Suppressor macrophage (primary cell): ENCODE measurements around the gene PSMB8.
"Not testable (repeated sequence)": the region's sequence is repeated elsewhere in the genome, so short reads cannot be mapped to it uniquely, and the experiment has no call there.

Experiments
- DNase-seq, 4 experiments: peaks; one replicate each; pipeline ENCODE4 v3.0.0-alpha.2; 2020 to 2022

The PSMB8 gene

DNA sequence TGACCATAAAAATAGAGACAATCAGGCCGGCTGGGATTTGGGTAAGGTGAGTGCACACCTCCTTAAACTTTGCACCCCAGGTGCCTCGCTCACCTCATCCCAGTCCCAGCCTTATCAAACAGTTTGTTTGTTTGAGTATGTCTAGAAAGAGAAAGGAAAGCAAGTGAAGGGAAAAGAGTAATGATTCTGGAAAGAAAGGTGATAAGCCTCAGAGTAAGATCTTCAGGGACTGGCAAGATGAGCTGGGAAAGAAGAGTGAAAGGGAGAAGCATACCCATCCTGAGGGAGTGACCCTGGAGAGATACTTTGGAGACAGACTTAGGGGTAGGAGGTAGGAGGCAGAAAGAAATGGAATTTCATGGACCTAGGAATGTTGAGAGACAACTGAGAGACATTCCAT lies 7.0 kb downstream of the PSMB8 start:
- no peak for DNase-seq

DNA sequence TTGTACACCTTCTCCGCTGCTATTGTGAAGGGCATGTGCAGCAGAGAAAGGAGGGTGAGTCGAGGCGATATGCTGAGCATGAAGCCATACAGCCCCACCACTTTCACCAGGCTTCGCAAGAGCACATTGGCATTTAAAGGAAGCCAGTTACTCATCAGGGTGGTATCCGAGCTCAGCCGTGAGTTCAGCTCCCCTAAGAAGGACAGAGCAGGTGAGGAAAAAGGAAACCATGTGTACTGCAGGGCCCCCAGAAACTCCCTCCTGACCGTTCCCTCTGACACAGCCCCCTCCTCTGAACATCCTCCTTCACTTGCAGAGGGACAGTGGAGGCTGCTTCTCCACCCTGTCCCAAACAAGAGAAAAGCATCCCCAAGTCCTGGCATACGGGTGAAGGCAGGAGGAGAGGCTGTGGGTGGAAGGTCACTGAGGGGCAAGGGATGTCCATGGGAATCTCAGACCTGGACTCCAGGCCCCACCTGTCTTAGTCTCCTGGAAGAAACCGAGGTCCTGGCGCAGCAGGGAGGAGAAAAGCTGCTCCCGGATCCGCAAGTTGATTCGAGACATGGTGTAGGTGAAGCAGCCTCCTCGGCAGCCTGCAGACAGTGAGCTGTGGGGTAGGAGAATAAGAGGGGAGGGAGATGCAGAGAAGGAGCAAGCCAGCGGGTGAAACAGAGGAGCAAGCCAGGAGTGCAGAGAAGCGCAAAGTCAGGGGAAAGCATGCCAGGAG lies 8.5 kb downstream of the PSMB8 start:
- no peak for DNase-seq

DNA sequence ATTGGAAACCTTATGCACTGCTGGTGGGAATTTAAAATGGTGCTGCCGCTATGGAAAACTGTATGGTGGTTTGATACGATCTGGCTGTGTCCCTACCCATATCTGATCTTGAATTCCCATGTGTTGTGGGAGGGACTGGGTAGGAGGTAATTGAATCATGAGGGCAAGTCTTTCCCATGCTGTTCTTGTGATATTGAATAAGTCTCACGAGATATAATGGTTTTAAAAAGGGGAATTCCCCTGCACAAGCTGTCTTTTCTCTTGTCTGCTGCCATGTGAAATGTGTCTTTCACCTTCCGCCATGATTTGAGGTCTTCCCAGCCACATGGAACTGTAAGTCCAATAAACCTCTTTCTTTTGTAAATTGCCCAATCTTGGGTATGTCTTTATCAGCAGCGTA lies 10.2 kb downstream of the PSMB8 start:
- peak in 2 of 4 experiments; percentile 31 to 41 for DNase-seq

- DNase-seq: no peak
Observed at GRCh38 chr6:32832535-32832934, 11.3 kb downstream of the PSMB8 start.

- DNase-seq: no peak
Observed at GRCh38 chr6:32830936-32831335, 12.9 kb downstream of the PSMB8 start.

DNA sequence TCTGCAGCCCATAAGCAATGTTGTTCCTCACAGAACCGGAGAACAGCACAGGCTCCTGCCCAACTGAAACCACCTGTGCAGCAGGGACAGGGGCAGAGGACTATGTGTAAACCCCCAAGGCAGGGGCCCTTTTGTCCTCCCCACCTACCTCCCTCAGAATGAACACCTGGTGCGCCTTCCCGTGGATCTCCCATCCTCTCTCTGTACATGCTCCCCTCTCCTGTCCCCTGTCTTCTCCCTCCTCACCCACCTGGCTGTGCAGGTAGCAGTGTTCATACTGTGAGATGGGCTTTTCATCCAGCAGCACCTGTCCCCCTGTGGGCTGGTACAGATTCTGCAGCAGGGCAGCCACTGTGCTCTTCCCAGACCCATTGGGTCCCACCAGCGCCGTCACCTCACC lies 13.8 kb downstream of the PSMB8 start:
- DNase-seq: no peak

- no peak for DNase-seq
Observed at GRCh38 chr6:32829495-32829894, 14.4 kb downstream of the PSMB8 start.

GRCh38 chr6:32827025-32827424 lies 16.8 kb downstream of the PSMB8 start:
- no peak for DNase-seq

- peak in 2 of 4 experiments; percentile 23 to 26 for DNase-seq
Observed at GRCh38 chr6:32825966-32826365, 17.9 kb downstream of the PSMB8 start.

DNA sequence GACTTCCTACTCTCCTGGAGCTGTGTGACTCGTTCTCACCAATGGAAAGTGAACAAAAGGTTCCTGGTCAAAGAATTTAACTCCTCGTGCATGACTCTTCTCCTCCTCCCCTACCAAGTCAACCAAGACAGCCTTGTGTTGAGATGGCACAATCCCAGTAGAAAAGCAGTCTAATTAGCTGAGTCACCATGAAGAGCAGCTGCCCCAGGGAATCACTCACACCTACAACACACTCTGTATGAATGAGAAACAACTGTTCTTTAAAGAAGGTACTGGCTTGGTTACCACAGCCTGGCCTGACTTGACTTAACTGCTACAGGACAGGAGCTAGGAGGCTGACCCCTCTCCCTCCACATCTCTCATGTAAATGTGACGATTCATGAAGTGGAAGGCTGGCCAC lies 24.1 kb downstream of the PSMB8 start:
- DNase-seq: no peak

DNA sequence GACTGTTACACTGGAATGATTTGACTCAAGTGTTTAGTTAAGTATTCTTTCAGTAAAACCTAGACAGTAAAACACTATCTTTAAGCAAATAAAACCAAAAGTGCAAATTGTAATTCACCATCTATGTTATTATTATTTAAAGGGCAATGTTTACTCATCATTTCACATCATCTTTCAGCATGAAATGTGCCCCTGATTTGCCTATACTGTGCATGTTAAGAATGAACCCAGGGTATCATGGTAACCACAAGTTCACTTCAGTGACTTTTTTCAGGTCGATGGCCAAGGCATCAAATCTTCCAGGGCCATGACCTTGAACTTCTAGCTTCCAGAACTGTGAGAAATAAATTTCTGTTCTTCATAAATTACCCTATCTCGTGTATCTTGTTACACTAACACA lies 25.0 kb downstream of the PSMB8 start:
- no peak for DNase-seq

GRCh38 chr6:32816746-32817204 lies 27.1 kb downstream of the PSMB8 start, which contains the start of gene HLA-DOB:
Gene HLA-DOB, minus strand, starts transcription at chr6:32817002. Its CDS starts 51 bp downstream, at chr6:32816951.
- DNase-seq: peak in 2 of 4 experiments; percentile 16 to 32

GRCh38 chr6:32815996-32816395 lies 27.9 kb downstream of the PSMB8 start:
- peak in 1 of 4 experiments; percentile 16 for DNase-seq

- DNase-seq: no peak
Observed at GRCh38 chr6:32815115-32815514, 28.7 kb downstream of the PSMB8 start.

DNA sequence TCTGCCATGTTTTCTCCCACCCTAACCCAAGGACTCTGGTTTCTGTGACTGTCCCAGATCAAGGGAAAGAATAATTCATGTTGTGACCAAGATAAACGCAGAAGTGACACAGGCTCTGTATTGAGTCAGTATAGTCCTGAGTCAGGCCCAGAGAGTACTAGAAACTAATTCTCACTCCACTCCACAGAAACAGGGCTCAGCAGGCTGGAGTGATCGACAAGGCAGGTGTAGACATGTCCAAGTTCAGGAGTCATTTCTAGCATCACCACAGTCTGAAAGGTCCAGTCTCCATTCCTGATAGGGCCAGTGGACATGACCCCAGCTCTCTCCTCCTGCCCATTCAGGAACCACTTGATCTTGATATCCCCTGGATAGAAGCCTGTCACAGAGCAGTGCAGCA lies 29.7 kb downstream of the PSMB8 start:
- DNase-seq: peak in 1 of 4 experiments; percentile 10

- DNase-seq: no peak
Observed at GRCh38 chr6:32809171-32809570, 34.7 kb downstream of the PSMB8 start.

DNA sequence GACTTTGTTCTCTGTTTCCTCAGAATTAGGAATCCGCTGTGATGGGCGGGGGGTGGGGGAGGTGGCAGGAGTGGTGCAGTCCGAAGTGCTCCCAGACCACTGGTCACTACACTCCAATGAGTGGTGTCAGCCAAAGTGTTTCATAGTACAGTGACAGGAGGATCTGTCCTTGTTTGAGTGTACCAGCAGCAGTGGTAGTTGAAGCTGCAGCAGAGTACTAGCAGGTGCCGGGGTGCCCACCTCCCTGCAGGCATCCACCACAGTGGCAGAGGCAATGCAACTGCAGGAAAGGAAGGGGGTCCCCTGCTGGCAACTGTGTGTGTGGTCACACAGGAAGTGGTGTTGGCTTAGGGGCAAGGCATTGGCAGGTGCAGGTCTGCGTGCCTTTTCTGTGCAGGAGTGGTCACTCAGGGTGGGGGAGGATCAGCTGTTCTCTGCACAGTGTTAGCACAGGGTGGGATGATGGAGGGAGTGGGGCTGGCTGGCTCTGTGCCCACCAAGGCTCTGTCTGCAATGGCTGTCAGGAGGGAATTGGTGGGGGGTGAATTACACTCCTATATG lies 36.7 kb downstream of the PSMB8 start:
- DNase-seq: no peak

DNA sequence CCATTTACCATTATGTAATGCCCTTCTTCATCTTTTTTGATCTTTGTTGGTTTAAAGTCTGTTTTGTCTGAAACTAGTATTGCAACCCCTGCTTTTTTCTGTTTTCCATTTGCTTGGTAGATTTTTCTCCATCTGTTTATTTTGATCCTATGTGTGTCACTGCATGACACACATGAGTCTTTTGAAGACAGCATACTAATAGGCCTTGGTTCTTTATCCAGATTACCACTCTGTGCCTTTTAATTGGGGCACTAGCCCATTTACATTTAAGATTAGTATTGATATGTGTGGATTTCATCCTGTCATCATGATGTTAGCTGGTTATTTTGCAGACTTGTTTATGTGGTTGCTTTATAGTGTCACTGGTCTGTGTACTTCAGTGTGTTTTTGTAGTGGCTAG lies 38.4 kb downstream of the PSMB8 start:
- not testable (repeated sequence) for DNase-seq

GRCh38 chr6:32803416-32803815 lies 40.4 kb downstream of the PSMB8 start:
- peak in 1 of 4 experiments; percentile 27 for DNase-seq

- DNase-seq: no peak
Observed at GRCh38 chr6:32799740-32800139, 44.1 kb downstream of the PSMB8 start.

GRCh38 chr6:32799168-32799567 lies 44.7 kb downstream of the PSMB8 start:
- peak in 2 of 4 experiments; percentile 13 to 14 for DNase-seq

- DNase-seq: peak; percentile 88 to 93 (median 90)
Observed at GRCh38 chr6:32796848-32797776, 46.7 kb downstream of the PSMB8 start.

- DNase-seq: peak; percentile 63 to 93 (median 82)
Observed at GRCh38 chr6:32794510-32794909, 49.3 kb downstream of the PSMB8 start.
